Measurements from ENCODE around the gene TF.

The TF gene

GRCh38 chr3:133830071-133830470, 83.9 kb downstream of the TF start:
- no peak for DNase-seq (ENCODE audit: low read depth in 1 of 2, low spot score in 1 of 2)
- TF ChIP-seq POLR2AphosphoS5 (IDR thresholded peaks at IDR 0.05; ENCODE audit: low read depth), result no peak
- no peak for TF ChIP-seq GABPA (IDR thresholded peaks at IDR 0.05; ENCODE audit: low read depth)
- no peak for TF ChIP-seq CTCF (IDR thresholded peaks at IDR 0.05; ENCODE audit: insufficient read depth, low read length)
- TF ChIP-seq SPI1 (IDR thresholded peaks at IDR 0.05; ENCODE audit: borderline replicate concordance, low read depth), result no peak
- TF ChIP-seq REST (IDR thresholded peaks at IDR 0.05; ENCODE audit: insufficient replicate concordance, low read depth), result no peak
- H3K4me3 ChIP-seq (replicated peaks; ENCODE audit: insufficient read depth, low read length), result no peak overlapping the region
- no peaks in the 10 kb centered on the region for H3K27me3 ChIP-seq (ENCODE audit: insufficient read depth, poor library complexity, severe bottlenecking)
- H3K27ac ChIP-seq (replicated peaks), result no peak overlapping the region

GRCh38 chr3:133831966-133832801, 86.0 kb downstream of the TF start:
- no peak for DNase-seq (ENCODE audit: low read depth in 1 of 2, low spot score in 1 of 2)
- Histone ChIP-seq H3K27me3 (ENCODE audit: insufficient read depth, poor library complexity, severe bottlenecking) (no peaks in the 10 kb centered on the region), H3K4me3 (replicated peaks; ENCODE audit: insufficient read depth, low read length) (no peak overlapping the region), H3K27ac (replicated peaks) (no peak overlapping the region)
- TF ChIP-seq CTCF (IDR thresholded peaks at IDR 0.05; ENCODE audit: insufficient read depth, low read length) (no peak), GABPA (IDR thresholded peaks at IDR 0.05; ENCODE audit: low read depth) (no peak), SPI1 (IDR thresholded peaks at IDR 0.05; ENCODE audit: borderline replicate concordance, low read depth) (no peak), POLR2AphosphoS5 (IDR thresholded peaks at IDR 0.05; ENCODE audit: low read depth) (no peak), REST (IDR thresholded peaks at IDR 0.05; ENCODE audit: insufficient replicate concordance, low read depth) (no peak)

GRCh38 chr3:133832802-133833144, 86.6 kb downstream of the TF start:
- Histone ChIP-seq H3K4me3 (replicated peaks; ENCODE audit: insufficient read depth, low read length) (no peak overlapping the region), H3K27me3 (ENCODE audit: insufficient read depth, poor library complexity, severe bottlenecking) (no peaks in the 10 kb centered on the region), H3K27ac (replicated peaks) (no peak overlapping the region)
- no peak for DNase-seq (ENCODE audit: low read depth in 1 of 2, low spot score in 1 of 2)
- TF ChIP-seq REST (IDR thresholded peaks at IDR 0.05; ENCODE audit: insufficient replicate concordance, low read depth), result no peak
- no peak for TF ChIP-seq SPI1 (IDR thresholded peaks at IDR 0.05; ENCODE audit: borderline replicate concordance, low read depth)
- TF ChIP-seq CTCF (IDR thresholded peaks at IDR 0.05; ENCODE audit: insufficient read depth, low read length), result no peak
- TF ChIP-seq POLR2AphosphoS5 (IDR thresholded peaks at IDR 0.05; ENCODE audit: low read depth), result no peak
- no peak for TF ChIP-seq GABPA (IDR thresholded peaks at IDR 0.05; ENCODE audit: low read depth)
